ENCODE data around the gene THRA.

The THRA gene

GRCh38 chr17:40112718-40113109 is 49.9 kb downstream of the THRA start:
- no peak for TF ChIP-seq JUND (IDR thresholded peaks at IDR 0.05; ENCODE audit: low read depth)
- in situ Hi-C loops (cut with HindIII; ENCODE audit: low pct_unique_long_range_greater_than_20kb, low sequenced_read_pairs) = no loop called here
- no peak for DNase-seq (ENCODE audit: low read depth in 1 of 2, low spot score in 1 of 2)

GRCh38 chr17:40113110-40113906 is 50.5 kb downstream of the THRA start:
- TF ChIP-seq JUND (IDR thresholded peaks at IDR 0.05; ENCODE audit: low read depth) = no peak
- DNase-seq (ENCODE audit: low read depth in 1 of 2, low spot score in 1 of 2) = peak; percentile 95 to 99
- in situ Hi-C loops (cut with HindIII; ENCODE audit: low pct_unique_long_range_greater_than_20kb, low sequenced_read_pairs) = no loop called here

GRCh38 chr17:40113907-40114245 is 51.1 kb downstream of the THRA start:
- in situ Hi-C loops (cut with HindIII; ENCODE audit: low pct_unique_long_range_greater_than_20kb, low sequenced_read_pairs) = no loop called here
- no peak for DNase-seq (ENCODE audit: low read depth in 1 of 2, low spot score in 1 of 2)
- no peak for TF ChIP-seq JUND (IDR thresholded peaks at IDR 0.05; ENCODE audit: low read depth)

GRCh38 chr17:40115101-40115436 is 52.3 kb downstream of the THRA start:
- no peak for DNase-seq (ENCODE audit: low read depth in 1 of 2, low spot score in 1 of 2)
- no peak for TF ChIP-seq JUND (IDR thresholded peaks at IDR 0.05; ENCODE audit: low read depth)
- in situ Hi-C loops (cut with HindIII; ENCODE audit: low pct_unique_long_range_greater_than_20kb, low sequenced_read_pairs) = no loop called here

GRCh38 chr17:40121181-40122135 is 58.7 kb downstream of the THRA start, which contains the start of gene MSL1:
TSS of gene MSL1 (plus strand) at chr17:40121971. CDS start at chr17:40122613, 642 bp downstream.
- peak; percentile 88 to 91 for DNase-seq (ENCODE audit: low read depth in 1 of 2, low spot score in 1 of 2)
- in situ Hi-C loops (cut with HindIII; ENCODE audit: low pct_unique_long_range_greater_than_20kb, low sequenced_read_pairs) = no loop called here
- no peak for TF ChIP-seq JUND (IDR thresholded peaks at IDR 0.05; ENCODE audit: low read depth)

- in situ Hi-C loops (cut with HindIII; ENCODE audit: low pct_unique_long_range_greater_than_20kb, low sequenced_read_pairs) = no loop called here
- no peak for TF ChIP-seq JUND (IDR thresholded peaks at IDR 0.05; ENCODE audit: low read depth)
- DNase-seq (ENCODE audit: low read depth in 1 of 2, low spot score in 1 of 2) = peak; percentile 59 to 60
Observed at GRCh38 chr17:40122136-40122998, 59.6 kb downstream of the THRA start.

- peak; percentile 60 to 70 for DNase-seq (ENCODE audit: low read depth in 1 of 2, low spot score in 1 of 2)
- no peak for TF ChIP-seq JUND (IDR thresholded peaks at IDR 0.05; ENCODE audit: low read depth)
- in situ Hi-C loops (cut with HindIII; ENCODE audit: low pct_unique_long_range_greater_than_20kb, low sequenced_read_pairs) = no loop called here
Observed at GRCh38 chr17:40122999-40123810, 60.4 kb downstream of the THRA start.

GRCh38 chr17:40123811-40124114 is 61.0 kb downstream of the THRA start:
- no peak for TF ChIP-seq JUND (IDR thresholded peaks at IDR 0.05; ENCODE audit: low read depth)
- no peak for DNase-seq (ENCODE audit: low read depth in 1 of 2, low spot score in 1 of 2)
- in situ Hi-C loops (cut with HindIII; ENCODE audit: low pct_unique_long_range_greater_than_20kb, low sequenced_read_pairs) = no loop called here

GRCh38 chr17:40124279-40125141 is 61.7 kb downstream of the THRA start:
- TF ChIP-seq JUND (IDR thresholded peaks at IDR 0.05; ENCODE audit: low read depth) = no peak
- in situ Hi-C loops (cut with HindIII; ENCODE audit: low pct_unique_long_range_greater_than_20kb, low sequenced_read_pairs) = no loop called here
- peak; percentile 30 to 44 for DNase-seq (ENCODE audit: low read depth in 1 of 2, low spot score in 1 of 2)

- DNase-seq (ENCODE audit: low read depth in 1 of 2, low spot score in 1 of 2) = no peak
- TF ChIP-seq JUND (IDR thresholded peaks at IDR 0.05; ENCODE audit: low read depth) = no peak
- in situ Hi-C loops (cut with HindIII; ENCODE audit: low pct_unique_long_range_greater_than_20kb, low sequenced_read_pairs) = no loop called here
Observed at GRCh38 chr17:40129498-40129897, 66.7 kb downstream of the THRA start.
